ENCODE results near the gene SDK1.
A peak's percentile ranks its signal among the peaks of the same experiment; 100 is the strongest.

Gene SDK1

DNA sequence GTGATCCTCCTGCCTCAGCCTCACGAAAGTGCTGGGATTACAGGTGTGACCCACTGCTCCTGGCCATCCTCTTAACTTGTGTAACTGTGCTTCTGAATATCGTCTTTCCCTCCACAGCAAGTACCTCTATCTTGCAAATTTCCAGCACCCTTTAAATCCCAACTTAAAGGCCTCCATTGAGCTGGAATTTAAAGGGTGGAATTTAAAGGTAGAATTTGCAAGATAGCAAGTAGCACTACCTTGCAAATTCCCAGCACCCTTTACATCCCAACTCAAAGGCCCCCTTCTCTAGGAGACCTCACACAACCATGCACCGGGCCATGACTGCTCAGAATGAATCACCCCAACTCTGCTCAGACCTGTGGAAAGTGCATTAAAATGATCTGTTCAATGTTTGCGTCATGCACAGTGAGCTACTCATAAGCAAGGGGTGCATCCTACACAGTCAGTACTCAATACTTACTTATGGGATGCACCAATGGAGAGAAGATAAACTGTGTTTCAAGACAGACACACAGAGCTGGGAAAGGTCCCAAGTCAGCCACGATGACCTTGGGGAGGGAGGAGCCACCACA, 17.8 kb upstream of the SDK1 start:
- DNase-seq, result no peak

DNA sequence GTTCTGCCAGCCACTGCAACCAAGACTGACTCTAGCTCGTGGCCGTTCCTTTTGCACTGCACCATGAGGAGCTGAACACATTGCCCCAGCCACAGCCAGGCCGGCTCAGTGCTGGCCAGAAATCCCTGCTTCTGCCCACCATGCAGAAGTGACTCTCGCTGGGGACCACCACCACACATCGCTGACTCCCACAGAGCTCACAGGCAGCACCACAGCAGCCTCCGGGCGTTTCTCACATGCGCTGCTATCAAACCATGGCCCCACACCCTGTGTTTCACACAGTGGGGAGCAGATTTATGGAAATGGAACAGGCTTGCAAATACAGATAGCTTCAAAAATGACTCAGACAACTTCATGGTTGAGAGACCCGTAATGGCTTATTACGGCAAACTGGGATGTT, 15.4 kb upstream of the SDK1 start:
- DNase-seq, result no peak

DNA sequence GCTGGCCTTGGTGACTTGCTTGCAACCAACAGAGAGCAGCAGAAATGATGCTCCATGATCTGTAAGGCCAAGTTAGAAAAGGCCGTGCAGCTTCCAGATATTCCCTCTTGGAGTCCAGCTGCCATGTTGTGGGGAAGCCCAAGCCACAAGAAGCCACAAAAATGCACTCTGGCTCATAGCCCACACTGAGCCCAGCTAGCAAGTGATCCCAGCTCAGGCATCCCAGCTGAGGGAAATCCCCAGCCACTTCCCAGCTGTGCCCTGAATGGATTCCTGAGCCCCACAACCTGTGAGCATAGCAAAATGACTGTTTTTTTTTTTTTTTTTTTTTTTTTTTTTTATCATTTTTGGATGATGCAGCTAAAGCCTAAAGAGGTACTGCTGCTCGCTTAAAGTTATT, 11.1 kb upstream of the SDK1 start:
- DNase-seq, result no peak

DNA sequence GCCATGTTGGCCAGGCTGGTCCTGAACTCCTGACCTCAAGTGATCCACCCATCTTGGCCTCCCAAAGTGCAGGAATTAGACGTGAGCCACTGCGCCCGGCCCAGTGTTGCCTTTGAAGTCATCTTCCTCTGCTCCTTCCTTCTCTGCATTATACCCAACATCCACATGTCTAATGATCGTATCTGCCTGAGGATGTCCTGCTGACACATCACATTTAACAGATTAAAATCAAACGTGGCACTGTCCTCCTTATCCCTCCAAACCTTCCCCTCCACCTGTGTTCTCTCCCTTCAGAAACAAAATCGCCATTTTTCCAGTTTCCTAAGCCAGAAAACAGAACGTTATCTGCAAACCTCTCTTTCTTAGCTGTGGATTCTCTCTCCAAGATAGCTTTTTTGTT, 8.4 kb upstream of the SDK1 start:
- no peak for DNase-seq

DNA sequence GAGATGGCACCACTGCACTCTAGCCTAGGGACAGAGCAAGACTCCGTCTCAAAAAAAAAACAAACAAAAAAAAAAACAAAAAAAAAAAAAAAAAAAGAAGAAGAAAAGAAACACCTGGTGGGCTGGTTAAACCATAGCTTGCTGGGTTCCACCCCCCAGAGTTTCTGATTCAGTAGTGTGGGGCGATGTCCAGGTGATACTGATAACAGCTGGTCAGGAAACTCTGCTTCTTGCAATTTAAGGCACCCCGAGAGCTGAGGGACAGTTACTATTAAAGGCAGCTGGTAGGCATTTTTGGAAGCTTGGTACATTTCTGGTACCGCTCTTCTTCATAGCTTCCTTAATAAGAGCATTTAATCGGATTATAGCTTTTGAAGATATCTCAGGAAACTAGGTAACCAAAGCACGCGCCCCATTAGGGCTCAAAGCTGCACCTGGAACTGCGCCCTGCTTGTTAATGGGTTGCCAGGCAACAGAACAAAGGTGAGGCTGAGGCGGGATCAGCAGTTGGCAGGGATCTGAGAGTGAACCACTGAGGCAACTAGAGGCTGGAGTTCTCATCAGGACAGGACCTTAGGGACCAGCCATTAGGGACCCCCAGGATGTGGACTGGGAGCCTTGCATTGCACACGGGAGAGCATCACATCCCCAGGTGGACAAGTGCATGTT, 6.5 kb upstream of the SDK1 start:
- DNase-seq, result peak in 3 of 51 donors; percentile 1 to 4 (median 2)

DNA sequence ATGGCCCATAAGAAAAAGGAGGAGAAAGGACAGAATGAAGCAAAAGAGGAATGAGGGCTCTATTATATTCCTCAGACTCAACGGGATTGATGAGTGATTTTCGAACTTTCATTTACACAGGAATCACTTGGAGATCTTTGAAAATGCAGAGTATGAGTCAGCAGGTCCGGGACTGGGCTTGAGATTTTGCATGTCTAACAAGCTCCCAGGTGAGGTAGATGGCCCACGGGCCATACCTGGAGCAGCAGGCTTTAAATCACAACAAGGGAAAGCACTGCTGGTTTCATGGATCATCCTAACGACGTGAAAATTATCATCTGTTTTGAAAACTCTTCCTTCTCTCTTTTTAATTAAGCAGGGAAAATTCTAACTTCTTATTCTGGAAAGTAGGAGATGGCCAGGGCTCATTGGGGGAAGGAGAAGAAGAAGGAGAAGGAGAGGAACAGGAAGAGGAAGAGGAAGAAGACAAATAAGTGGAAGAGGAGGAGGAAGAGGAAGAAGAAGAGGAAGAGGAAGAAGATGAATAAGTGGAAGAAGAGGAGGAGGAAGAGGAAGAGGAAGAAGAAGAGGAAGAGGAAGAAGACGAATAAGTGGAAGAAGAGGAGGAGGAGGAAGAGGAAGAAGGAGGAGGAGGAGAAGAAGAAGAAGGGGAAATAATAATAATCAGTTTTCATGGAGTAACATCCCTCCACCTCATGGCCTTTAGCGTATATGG, 3.8 kb upstream of the SDK1 start:
- no peak for DNase-seq

DNA sequence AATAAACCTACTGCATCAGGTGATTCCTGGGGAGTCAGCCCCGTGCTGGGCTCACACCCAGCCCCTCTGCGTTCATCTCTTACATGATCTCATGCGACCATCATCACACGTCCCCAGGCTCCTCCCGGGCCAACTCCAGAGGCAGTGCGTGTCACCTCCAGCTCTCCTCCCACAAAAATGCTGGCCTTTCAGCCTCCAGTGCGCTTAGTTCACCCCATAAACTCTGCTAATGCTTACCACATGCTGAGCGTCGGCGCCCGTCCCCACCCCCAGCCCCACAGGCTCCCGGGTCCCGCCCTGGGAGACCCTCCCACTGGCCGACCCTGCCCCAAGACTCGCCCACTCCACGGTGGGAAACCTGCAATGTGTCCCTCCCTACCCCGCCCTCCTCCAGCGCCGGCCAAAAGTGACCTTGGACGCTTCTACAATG, 816 bp upstream of the SDK1 start:
- DNase-seq, result no peak

DNA sequence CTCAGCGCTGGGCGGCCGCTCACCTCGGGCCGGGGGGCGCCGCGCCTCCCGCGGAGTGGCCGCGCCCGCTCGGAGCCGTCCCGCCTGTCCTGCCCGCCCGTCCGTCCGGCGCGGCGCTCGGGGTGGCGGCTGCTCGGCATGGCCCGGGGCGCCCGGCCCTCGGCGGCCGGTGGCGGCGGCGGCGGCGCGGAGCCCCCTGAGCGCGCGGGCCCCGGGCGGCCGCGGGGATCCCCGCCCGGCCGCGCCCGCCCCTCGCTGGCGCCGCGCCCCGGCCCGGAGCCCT, 338 bp downstream of the SDK1 start:
- no peak for DNase-seq

DNA sequence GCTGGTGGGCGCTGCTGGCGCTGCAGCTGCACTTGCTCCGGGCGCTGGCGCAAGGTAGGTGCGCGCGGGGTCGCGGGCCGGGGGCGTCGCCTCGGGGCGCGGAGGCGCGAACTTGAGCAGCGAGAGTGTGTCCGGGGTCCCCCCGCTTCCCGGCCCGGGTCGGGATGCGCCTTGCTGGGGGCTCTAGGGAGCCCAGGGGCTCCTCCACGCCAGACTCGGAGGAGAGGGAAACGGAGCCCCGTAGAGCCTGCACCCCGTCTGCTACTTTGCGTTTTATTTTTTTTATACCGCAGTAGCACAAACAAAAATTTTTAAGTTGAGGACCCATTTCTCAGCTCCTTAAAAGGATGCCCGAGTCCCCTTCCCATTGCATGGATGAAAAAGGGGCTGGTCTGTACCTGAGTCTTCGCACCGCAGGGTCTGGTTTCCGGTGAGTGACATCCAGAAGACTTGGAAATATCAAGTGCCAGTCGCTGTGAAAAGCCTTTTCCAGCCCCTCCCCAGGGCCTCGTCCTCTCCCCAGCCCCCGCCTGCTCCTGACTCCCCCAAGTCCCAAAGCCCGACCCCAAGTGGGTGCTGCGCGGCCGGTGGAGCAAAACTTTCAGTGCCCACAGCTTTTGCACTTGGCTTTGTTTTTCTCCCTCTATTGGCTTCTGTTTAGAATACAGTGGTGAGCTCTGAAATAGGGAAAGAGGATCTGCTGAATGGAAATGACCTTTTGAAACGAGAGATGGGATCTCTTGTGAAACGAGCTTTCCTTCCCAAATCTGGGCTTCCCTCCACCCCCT, 973 bp downstream of the SDK1 start:
- DNase-seq, result peak in 15 of 51 donors; percentile 2 to 54 (median 9)

DNA sequence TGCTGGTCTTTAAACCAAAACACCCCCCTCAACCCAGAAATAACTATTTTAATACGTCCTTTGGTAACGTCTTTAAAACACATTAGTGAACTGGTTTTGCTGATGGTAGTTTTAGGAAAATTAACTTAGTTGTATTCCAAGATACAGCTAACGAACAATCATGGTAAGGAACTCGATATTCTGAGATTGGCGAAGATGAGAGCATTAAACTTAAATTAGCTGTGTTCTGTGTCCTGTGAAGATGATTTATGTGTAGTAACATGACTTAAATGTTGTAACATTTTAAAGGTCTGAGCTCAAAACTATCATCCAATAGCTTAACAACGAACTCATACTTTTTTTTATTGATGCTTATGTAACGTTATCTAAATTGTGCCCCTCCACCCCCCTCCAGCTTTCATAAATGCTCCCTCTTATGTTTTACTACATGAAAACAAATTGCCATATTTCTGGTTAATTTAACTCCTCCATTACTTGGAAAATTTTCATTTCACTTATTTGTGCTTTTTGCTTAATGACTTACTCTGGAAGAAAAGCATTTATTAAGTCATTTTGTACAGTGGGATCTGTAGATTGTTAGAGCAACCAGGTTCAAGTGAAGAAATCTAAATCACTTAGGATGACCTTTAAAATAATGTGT, 1.7 kb downstream of the SDK1 start:
- no peak for DNase-seq

DNA sequence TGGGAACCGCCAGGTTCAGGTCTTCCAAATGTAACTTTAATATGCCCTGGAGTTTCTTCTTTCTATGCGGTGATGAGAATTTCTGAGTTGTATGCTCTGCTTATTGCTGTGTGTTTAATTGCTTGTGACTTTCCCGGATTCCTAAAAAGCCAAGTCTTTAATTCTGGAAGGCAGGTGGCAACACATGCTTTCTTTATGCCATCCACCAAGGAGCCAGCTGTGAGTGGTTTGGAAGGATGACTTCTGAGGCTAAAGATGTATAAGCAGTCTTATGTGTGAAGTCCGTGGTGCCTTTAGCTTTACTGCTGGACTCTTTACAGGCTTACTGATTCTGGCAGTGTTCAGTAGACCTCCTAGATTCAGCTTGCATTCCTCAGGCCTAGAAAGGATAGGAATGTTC, 3.1 kb downstream of the SDK1 start:
- no peak for DNase-seq

DNA sequence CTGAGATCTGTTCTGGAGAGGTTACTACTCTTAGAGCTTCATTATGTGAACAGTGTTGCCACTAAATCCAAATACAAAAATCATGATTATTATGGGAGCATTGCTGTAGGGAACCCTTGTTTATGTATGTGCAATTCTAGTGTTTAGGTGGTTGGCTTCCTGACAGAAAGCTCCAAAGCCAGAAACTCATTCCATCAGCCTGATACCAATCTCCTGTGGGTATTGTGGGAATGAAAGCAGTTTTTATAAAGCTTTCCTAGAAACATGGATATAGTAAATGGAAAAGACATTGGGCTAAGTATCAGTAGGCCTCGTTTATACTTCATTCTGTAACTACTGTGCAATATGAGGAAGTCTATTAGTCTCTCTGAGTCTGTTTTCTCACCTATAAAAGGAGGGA, 6.4 kb downstream of the SDK1 start:
- DNase-seq, result no peak

DNA sequence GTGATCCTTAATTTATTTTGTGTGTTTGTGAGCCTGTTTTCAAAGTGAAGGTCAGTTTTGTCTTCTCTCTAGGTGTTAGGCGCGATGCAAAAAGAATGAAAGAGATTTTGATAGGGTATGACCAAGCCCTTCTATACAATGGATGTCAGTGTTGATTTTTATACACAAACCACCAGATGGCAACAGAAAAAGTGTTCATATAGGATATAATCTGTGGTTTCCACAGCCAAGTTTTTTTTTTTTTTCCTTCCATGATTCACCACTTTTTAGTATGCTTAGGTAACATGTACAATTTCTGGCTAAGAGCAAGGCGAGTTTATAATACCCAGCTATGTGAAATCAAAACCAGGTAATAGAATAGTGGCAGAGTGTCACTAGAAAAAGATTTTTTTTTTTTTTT, 8.1 kb downstream of the SDK1 start:
- no peak for DNase-seq

DNA sequence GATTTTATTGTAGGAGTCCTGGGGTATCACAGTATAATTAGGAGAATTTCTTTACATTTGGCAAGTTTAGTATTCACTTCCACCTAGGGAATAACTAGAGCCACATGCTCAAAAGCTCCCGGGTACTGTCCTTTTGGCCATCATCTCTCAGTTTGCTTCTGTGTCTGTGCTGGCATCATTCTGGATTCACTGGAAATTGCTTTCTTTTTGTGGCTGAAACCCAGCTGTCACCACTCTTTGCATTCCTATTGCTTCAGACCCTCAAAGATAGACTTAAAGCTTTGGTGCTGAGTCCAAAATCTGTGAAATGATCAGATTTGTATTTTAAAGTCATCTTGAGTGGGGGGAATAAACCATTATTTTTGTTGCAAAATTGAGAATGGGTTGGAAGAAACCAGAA, 8.9 kb downstream of the SDK1 start:
- DNase-seq, result no peak

DNA sequence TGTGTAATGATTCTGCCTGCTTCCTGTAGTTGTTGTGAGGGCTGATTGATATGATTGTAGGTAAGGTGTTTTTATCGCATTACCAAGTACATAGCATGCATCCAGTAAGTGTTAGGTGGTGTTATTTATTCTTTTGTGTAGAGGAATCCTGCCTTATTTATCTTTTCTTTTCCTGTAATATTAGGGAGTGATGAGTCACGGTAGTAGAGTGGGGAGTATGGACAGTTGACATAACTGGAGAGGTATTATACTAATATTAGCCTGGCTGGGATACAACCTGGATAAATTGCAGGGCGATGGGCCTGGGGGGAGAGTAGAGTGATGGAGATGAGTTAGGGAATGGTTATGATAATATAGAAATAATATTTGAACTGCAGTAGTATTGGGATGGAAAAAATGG, 9.8 kb downstream of the SDK1 start:
- no peak for DNase-seq

DNA sequence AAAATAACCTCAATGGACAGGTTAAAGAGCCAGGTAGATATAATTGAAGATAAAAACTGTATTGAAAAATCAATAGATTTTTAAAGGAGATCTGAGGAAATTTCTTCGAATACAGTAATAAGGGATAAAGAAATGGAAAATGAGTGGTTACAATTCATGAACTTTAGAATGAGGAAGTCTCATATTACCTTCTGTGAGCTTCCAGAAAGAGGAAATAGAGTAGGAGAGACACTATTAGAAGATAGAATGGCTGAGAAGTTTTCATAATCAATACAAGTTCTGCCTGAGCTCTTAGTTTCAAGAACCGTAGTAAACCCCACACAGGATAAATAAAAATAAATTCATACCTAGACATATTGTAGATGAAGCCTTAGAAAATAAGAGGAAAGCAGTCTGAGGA, 11.5 kb downstream of the SDK1 start:
- DNase-seq, result no peak

DNA sequence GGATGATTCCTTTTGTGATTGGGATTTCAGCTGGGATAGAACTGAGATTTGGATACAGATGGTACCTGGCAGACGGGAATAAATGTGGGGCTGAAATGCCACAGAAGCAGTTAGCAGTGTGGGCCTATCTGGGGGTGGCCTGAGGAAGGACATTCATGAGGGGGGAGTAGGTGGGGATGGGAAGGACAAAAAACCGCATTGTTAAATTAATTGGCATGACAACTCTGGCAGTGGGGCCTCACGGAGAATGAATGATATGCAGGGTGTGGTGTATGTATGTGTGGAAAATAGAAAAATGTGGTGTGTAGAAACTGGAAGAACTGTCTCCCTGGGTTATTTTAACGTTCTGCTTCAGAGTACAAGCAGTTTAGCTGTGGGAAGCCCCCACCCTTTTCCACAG, 17.8 kb downstream of the SDK1 start:
- no peak for DNase-seq

DNA sequence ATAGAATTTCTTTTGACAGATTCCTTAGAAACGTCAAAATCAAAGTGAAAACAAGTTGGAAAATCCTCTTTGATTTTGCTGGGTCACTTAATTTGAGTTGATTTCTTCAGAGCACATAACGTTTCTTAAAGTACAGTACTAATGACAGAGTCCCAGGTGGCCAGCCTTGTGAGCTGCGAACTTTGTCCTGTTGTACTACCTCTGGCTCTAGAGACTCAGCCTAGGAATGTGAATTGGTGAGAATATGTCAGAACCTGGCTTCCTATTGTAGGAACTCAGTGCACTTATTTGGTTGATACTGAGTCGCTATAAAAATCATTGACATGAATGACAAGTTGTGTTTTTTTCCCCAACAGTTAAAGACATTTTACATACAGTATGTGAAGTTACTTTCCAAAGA, 20.2 kb downstream of the SDK1 start:
- no peak for DNase-seq

DNA sequence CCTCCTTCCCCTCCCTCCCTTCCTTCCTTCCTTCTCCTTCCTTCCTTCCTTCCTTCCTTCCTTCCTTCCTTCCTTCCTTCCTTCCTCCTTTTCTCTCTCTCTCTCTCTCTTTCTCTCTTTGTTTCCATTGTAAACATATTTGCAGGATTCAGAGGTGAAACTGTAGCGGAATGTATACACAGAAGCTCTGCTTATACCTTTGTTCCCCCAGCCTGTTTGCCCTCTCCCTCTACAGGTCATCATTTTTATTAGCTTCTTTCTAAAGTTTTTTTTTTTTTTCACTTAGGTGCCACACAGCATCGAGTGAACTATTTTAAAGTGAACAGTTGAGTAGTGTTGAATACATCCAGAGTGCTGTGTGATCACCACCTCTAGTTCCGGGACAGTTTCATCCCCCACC, 20.7 kb downstream of the SDK1 start:
- no peak for DNase-seq

DNA sequence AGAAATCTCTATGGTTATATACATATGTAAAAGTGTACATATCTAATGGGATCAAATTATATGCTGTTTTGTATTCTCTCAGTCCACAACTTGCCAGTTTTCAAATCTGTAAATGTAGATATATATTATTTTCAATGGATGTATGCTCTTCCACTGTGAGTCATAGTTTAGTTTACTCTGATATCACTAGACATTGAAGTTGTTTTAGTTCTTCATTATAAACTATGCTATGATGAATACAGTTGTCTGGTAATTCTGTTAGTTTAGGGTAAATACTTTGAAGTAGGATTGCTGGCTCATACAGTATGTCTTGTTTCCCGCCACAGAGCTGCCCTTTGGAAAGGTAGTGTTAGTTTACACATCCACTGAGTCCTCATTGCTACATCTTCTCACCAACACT, 25.2 kb downstream of the SDK1 start:
- DNase-seq, result no peak

DNA sequence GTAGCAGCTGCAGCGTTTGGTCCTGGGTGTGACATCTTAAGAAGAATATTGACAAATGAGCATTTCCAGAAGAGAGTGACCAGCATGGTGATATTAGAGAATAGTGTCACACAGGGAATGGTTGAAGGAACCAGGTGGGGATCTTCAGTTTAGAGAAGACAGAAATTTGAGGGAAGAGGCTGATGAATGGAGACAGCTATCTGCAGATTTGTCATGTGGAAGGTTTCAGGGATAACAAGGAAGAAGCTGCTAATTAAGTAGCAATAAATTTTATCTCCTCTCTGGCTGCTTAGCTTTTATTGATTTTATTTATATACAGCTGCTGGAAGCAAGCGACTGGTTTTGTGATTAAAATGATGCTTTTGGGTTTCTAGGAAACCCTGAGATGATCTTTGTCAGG, 26.0 kb downstream of the SDK1 start:
- no peak for DNase-seq

DNA sequence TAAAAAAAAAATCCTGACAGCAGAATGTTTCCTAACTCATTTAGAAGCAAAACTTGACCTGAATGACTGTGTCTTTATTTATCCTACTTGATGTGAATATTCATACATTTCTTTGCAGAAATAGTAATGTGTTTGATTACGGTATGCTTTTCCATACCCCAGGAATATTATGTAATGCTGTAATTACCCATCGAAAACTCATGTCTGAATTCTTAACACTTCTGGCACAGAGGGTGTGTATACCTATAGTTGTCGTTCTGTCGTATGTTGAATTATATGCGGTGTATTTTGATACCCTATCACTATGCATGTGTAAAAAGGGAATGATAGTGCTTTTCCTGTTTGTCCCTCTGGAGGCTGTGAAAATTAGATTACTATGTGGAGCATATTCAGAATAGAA, 26.6 kb downstream of the SDK1 start:
- no peak for DNase-seq

Data from hypothalamus (tissue), 51 donors.